ENCODE results near the gene TMEM161A. TPM values are rescaled to one million over a fixed set of nuclear protein-coding genes. Genes with fewer than 3 reads are reported as not detected.
"Not testable (repeated sequence)": the region's sequence is repeated elsewhere in the genome, so short reads cannot be mapped to it uniquely, and the experiment has no call there.

Gene TMEM161A
- total RNA-seq, 1 experiment from 2014 or later = 46.0 TPM

GRCh38 chr19:19149435-19149834 lies 11.2 kb upstream of the TMEM161A start:
- no peaks in the 10 kb centered on the region for H3K36me3 Mint-ChIP-seq
- CTCF ChIA-PET = interaction anchor here (1.2 kb wide), 1 partner anchor 75 kb away, joined by 6 read pairs; no protein-coding TSS in a partner anchor
- no peak overlapping the region for H3K4me3 Mint-ChIP-seq
- H3K27ac Mint-ChIP-seq = no peak overlapping the region
- DNase-seq (ENCODE audit: low spot score) = no peak
- no peaks in the 10 kb centered on the region for H3K9me3 Mint-ChIP-seq
- H3K27me3 Mint-ChIP-seq (ENCODE audit: low read depth) = peaks cover 7% of the 10 kb centered on the region
- POLR2A ChIA-PET = no interaction called here
- no peaks in the 10 kb centered on the region for H3K4me1 Mint-ChIP-seq
- no peak for ATAC-seq
- TF ChIP-seq RELA (CRISPR knock-in tag; IDR thresholded peaks at IDR 0.05; ENCODE audit: borderline replicate concordance) (no peak), ZMAT4 (CRISPR knock-in tag; IDR thresholded peaks at IDR 0.05) (no peak), NFATC4 (CRISPR knock-in tag; IDR thresholded peaks at IDR 0.05) (no peak), GTF2I (CRISPR knock-in tag; conservative IDR thresholded peaks at IDR 0.05) (no peak), KAT7 (CRISPR knock-in tag; IDR thresholded peaks at IDR 0.05; ENCODE audit: borderline replicate concordance) (no peak), USF2 (CRISPR knock-in tag; IDR thresholded peaks at IDR 0.05) (no peak), ATF1 (CRISPR knock-in tag; IDR thresholded peaks at IDR 0.05) (no peak), IRF2 (CRISPR knock-in tag; IDR thresholded peaks at IDR 0.05; ENCODE audit: borderline replicate concordance, low read depth) (no peak), ATF6 (CRISPR knock-in tag; IDR thresholded peaks at IDR 0.05) (no peak), FOXP1 (CRISPR knock-in tag; IDR thresholded peaks at IDR 0.05; ENCODE audit: borderline replicate concordance) (no peak), ELF4 (CRISPR knock-in tag; IDR thresholded peaks at IDR 0.05; ENCODE audit: low read depth) (no peak), MXD4 (CRISPR knock-in tag; IDR thresholded peaks at IDR 0.05; ENCODE audit: borderline replicate concordance) (no peak), ZNF423 (CRISPR knock-in tag; IDR thresholded peaks at IDR 0.05) (no peak)
- TF ChIP-seq, protein P1, sequence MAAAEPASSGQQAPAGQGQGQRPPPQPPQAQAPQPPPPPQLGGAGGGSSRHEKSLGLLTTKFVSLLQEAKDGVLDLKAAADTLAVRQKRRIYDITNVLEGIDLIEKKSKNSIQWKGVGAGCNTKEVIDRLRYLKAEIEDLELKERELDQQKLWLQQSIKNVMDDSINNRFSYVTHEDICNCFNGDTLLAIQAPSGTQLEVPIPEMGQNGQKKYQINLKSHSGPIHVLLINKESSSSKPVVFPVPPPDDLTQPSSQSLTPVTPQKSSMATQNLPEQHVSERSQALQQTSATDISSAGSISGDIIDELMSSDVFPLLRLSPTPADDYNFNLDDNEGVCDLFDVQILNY (CRISPR knock-in tag; IDR thresholded peaks at IDR 0.05) = no peak
- TF ChIP-seq, protein P2, sequence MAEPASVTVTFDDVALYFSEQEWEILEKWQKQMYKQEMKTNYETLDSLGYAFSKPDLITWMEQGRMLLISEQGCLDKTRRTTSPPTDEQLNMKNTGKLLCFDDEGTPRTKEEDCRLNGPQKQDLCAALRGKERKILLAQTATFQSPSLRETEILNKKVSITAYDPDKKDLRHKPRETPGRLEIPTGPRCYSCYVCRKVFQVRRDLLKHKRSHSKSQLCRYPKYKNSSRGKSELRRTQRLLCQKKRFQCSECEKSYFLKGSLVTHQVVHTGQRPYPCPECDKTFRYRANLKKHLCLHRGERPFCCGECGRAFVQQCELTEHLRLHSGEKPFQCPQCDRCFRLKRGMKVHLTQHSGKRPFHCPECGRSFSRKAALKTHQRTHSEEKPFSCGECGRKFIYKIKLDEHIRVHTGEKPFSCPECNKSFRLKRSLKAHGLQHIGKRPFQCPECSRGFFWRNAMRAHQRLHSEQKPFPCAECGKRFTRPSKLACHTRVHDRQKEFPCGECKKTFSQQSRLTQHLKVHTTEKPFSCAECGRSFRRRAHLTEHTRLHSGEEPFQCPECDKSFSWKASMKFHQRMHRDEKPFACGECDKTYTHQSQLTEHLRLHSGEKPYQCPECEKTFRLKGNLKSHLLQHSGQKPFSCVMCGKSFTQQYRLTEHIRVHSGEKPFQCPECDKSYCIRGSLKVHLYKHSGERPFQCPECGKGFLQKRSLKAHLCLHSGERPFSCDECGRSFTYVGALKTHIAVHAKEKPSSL (CRISPR knock-in tag; conservative IDR thresholded peaks at IDR 0.05) = no peak

GRCh38 chr19:19148504-19148903 lies 10.2 kb upstream of the TMEM161A start:
- DNase-seq (ENCODE audit: low spot score); ATAC-seq; H3K4me1 Mint-ChIP-seq; H3K4me3 Mint-ChIP-seq; H3K27ac Mint-ChIP-seq; H3K9me3 Mint-ChIP-seq; H3K36me3 Mint-ChIP-seq; H3K27me3 Mint-ChIP-seq (ENCODE audit: low read depth): not testable (repeated sequence)
- ChIA-PET POLR2A (interaction anchor here (1.4 kb wide), 1 partner anchor 22 kb away, joined by 3 read pairs; the partner anchor contains the start of gene MEF2B), CTCF (interaction anchor here (0.7 to 3.8 kb wide), 8 partner anchors 10 to 194 kb away, joined by 3 to 52 read pairs (median 4); partner anchors contain the start of gene MEF2B)

GRCh38 chr19:19147344-19147743 lies 9.1 kb upstream of the TMEM161A start:
- TF ChIP-seq EMX1 (CRISPR knock-in tag; IDR thresholded peaks at IDR 0.05) (no peak), CDX4 (CRISPR knock-in tag; IDR thresholded peaks at IDR 0.05; ENCODE audit: borderline replicate concordance) (no peak), NR1H2 (CRISPR knock-in tag; IDR thresholded peaks at IDR 0.05) (no peak), HMGA2 (CRISPR knock-in tag; IDR thresholded peaks at IDR 0.05) (no peak), ELF4 (CRISPR knock-in tag; IDR thresholded peaks at IDR 0.05; ENCODE audit: low read depth) (no peak), CBFB (CRISPR knock-in tag; IDR thresholded peaks at IDR 0.05; ENCODE audit: low read depth) (no peak), ZNF416 (CRISPR knock-in tag; IDR thresholded peaks at IDR 0.05) (no peak)
- ATAC-seq = no peak
- CTCF ChIA-PET = interaction anchor here (1.0 to 3.8 kb wide), 8 partner anchors 11 to 161 kb away, joined by 3 to 52 read pairs (median 4); partner anchors contain the start of gene MEF2B
- Mint-ChIP-seq H3K4me3 (no peak overlapping the region), H3K27ac (no peak overlapping the region), H3K4me1 (no peaks in the 10 kb centered on the region), H3K36me3 (no peaks in the 10 kb centered on the region), H3K9me3 (no peaks in the 10 kb centered on the region), H3K27me3 (ENCODE audit: low read depth) (peaks cover 18% of the 10 kb centered on the region)
- POLR2A ChIA-PET = interaction anchor here (1.2 to 1.4 kb wide), 2 partner anchors 14 to 23 kb away, joined by 3 read pairs; partner anchors contain the start of gene MEF2B
- no peak for DNase-seq (ENCODE audit: low spot score)
